HEK293T (cell line): ENCODE data around the gene EGFLAM.

Experiments
- FOXM1 ChIP-seq: fragments of 450-650 bp; IDR thresholded peaks from 2 replicates; pipeline ENCODE4 v1.6.1; 2017; ENCODE audit warnings: mild to moderate bottlenecking, borderline replicate concordance
- LEF1 ChIP-seq: fragments of 450-650 bp; IDR thresholded peaks from 2 replicates; pipeline ENCODE4 v1.6.1; 2017; ENCODE audit warnings: mild to moderate bottlenecking, borderline replicate concordance

GRCh38 chr5:38462976-38463633 is 204.7 kb downstream of the EGFLAM start:
- TF ChIP-seq FOXM1 = no peak
- no peak for TF ChIP-seq LEF1
